ENCODE measurements around the gene ATG7.

ATG7 gene

DNA sequence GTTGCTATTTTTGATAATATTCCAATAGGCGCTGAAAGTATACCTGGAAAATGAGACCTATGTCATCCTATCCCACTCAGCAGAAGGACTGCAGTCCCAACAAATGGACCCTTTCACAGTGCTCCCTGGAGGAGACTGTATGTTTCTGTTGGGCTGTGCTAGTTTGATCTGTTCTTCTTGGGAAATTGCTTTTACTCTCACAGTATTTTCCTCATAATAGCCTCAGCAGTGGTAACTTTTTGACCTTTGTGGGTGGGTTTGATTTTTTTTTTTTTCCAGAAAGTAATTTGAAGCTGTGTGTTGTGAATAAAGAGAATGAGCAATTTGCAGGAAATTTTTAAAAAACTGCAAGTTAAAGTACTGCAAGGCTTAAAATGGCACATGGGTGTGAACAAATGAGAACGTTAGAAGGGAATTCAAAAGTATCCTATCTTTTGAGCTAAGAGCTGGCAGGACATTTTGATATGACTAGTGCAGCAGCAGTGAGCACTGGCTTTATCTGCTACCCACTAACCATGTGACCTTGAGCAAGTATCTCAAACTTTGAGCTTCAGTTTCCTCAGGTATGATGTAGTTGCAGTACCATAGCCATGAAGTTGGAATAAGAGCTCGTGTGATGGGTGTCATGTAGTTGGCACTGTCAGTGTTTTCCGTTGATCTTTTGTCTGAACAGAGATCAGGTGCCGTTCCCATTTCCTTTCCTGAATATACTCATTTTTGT lies 118.4 kb downstream of the ATG7 start:
- peak overlapping the region; percentile 77 for H3K27ac ChIP-seq
- TF ChIP-seq, protein P1, sequence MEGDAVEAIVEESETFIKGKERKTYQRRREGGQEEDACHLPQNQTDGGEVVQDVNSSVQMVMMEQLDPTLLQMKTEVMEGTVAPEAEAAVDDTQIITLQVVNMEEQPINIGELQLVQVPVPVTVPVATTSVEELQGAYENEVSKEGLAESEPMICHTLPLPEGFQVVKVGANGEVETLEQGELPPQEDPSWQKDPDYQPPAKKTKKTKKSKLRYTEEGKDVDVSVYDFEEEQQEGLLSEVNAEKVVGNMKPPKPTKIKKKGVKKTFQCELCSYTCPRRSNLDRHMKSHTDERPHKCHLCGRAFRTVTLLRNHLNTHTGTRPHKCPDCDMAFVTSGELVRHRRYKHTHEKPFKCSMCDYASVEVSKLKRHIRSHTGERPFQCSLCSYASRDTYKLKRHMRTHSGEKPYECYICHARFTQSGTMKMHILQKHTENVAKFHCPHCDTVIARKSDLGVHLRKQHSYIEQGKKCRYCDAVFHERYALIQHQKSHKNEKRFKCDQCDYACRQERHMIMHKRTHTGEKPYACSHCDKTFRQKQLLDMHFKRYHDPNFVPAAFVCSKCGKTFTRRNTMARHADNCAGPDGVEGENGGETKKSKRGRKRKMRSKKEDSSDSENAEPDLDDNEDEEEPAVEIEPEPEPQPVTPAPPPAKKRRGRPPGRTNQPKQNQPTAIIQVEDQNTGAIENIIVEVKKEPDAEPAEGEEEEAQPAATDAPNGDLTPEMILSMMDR (conservative IDR thresholded peaks at IDR 0.05), result no peak

DNA sequence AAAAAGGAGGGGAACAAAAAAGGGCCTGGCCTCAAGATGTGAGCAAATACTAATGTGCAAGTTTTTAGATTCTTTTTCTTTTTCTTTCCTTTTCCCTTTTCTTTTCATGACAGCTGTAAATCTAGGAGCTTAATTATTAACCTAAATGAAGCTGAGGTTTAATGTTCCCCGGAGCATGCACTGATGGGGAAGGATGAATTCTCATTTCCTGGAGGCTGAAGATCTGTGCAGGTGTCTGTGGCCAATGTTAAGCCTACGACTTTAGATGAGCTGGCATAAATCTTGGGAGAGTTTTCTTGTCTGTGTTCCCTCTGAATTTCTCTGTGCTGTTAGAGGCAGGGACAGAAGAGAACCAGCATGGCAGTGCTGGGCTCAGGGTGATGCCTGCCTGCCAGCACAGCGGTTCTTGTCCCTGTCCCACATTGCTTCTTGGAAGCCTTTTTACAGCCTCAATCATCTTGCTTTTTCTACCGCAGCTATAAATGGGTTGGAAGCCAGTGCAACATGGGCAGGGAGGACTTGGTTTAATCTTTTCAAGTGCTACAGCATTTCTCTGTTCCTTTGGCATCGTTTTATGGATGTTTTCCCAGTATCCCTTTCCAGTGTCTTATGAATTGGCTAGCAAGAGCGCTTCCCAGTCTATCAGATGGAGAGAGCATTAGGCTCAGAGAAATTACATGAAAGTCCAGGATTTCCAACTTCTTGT lies 119.1 kb downstream of the ATG7 start:
- H3K27ac ChIP-seq, result peak overlapping the region; percentile 77
- TF ChIP-seq, protein P1 (conservative IDR thresholded peaks at IDR 0.05), result no peak

DNA sequence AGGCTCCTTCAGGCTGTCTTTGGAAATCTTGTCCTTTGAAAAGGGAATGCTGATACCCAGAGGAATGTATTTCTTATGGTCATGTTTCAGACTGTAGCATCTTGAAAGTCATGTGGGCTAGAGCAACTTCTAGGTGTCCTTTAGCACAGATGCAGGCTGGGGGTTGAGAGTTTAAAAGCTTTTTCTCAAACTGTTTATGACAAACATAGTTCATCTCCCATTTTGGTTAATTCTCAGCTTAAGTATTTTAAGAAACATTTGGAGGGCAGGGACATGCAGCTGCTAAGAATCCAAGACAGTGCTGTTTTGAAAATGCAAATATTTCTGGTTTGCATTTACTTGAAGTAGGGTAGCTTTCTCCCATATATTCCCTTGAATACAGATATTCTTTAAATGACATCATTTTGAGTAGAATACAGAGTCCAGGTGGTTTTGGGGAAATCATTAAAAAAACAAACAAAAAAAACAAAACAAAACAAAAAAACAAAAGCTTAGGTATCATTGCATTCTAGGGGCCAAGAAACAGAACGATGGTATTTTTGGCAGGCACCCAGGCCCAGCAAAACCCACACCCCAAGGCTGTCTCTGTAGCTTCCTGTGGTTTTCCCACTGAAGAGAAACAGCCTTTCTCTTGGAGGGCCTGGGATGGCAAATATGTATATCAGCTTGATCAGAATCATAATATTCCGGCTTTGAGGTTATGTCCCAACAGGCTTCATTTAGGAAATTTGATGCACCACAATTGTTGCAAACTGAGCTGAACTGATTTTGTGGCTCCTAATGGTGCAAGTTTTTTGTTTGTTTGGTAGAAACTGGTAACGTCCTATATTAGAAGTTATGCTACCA lies 120.0 kb downstream of the ATG7 start:
- TF ChIP-seq, protein P1 (conservative IDR thresholded peaks at IDR 0.05), result no peak
- peak overlapping the region; percentile 77 for H3K27ac ChIP-seq

DNA sequence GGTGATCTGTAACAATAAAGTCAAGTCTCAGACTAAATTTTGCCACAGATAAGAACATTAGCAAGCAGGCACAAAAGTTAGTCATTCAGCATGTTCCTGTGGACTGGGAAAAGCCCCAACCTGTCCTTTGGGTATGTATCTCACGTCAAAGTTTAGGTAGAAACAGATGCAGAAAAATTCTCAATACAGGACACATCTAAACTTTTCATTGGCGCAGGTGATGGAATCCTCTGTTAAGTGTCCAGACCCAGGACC lies 120.6 kb downstream of the ATG7 start:
- TF ChIP-seq, protein P1 (conservative IDR thresholded peaks at IDR 0.05), result no peak
- H3K27ac ChIP-seq, result no peak overlapping the region; the same call in 1 of the 2 replicates

DNA sequence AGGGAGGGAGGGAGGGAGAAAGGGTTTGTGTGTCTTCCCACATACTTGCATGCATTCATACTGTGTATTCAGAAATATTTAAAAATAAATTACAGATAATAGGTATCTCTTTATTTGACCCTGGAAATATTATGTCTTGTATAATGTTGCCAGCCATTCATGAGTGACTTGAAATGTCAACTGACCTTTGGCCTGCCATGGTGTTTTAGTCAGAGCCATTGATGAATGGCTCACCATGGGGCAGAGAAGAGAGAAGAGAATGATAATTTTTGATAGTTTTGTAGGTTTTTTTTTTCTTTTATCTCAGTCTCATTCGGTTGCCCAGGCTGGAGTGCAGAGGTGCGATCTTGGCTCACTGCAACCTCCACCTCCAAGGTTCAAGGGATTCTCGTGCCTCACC lies 121.2 kb downstream of the ATG7 start:
- TF ChIP-seq, protein P1 (conservative IDR thresholded peaks at IDR 0.05), result no peak
- no peak overlapping the region for H3K27ac ChIP-seq

DNA sequence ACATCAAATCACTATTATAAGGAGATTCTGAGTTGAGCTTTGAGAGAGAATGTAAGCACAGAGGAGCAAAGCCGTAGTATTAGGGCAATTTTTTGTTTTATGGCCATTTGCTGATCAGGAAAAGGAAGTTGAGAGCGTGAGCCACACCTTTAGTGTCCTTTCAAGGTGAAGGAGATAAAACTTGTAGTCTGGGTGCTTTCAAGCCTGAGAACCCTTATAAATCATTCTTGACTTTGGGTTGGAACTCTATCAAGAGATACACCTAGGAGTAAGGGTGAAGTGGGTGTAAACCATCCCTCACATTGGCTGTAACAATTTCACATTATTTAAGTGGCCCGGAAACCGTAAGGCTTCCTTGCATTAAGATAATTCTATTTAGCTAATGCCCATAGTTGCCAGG lies 122.2 kb downstream of the ATG7 start:
- no peak overlapping the region for H3K27ac ChIP-seq
- TF ChIP-seq, protein P1 (conservative IDR thresholded peaks at IDR 0.05), result no peak

DNA sequence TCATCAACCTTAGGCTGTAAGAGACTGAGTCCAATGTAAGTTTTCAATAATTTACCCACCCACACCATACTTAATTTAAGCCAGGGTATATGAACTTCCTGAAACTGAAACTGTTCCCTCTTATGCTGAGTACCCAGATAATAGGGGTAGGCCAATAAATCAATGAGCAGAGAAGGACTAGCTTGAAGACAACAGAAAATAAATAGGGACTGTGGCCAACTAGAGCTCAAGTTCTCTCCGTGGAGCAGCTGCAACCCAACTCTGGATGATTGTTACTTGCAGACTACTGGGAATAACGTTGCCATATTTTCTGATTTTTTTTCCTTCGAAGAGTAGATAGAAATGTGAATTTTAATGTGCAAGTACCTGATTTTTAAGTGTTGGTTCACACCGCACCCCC lies 128.0 kb downstream of the ATG7 start:
- TF ChIP-seq, protein P1 (conservative IDR thresholded peaks at IDR 0.05), result no peak
- H3K27ac ChIP-seq, result no peak overlapping the region

All from VCaP (cell line).